ENCODE data around the gene PCLO.
"Not testable (repeated sequence)": the region's sequence is repeated elsewhere in the genome, so short reads cannot be mapped to it uniquely, and the experiment has no call there.

The PCLO gene

GRCh38 chr7:83038787-83039186, 123.9 kb downstream of the PCLO start:
- DNase-seq = no peak

DNA sequence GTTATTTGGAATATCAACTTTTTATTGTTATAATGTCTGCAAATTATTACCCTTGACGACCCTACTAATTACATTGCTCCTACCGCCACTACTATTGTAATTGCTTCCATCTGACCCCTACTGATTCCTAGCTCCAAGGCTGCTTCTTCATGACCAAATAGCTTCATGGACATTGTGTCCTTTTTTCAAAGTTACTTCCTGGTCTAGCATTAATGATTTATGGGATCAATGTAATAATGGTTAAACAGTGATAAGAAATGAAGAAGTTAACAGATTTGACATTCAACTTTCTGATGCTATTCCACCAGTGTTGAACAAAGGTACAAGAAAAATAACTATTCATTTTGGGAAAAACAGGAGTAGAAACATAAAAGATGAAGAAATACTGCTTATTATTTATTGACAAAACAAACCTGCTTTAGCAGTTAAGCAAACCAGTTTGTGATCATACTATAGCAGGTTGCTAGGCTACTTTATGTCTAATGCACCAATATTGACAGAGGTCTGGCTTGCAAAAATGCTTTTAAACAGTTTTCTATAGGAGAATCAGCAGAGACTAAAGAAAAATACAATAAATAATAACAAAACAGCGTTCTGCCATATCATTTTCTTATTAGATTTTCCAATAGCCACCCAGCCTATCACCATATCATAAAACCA, 125.8 kb downstream of the PCLO start:
- no peak for DNase-seq

DNA sequence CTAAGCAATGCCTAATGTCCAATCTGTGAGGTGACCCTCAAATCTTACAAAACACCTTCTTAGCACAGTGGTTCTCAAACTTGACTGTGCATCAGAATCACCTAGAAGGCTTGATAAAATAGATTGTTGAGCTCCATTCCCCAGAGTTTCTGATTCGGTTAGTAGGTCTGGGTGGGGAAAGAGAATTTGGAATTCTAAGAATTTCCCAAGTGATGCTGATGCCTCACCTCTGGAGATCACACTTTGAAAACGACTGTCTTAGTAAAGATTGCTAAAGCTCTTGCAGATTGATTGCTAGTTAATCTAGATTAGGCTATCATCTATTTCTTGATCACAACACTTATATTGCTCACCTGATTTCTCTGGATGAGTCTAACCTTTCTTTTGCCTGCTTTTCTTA, 126.6 kb downstream of the PCLO start:
- DNase-seq = no peak

DNA sequence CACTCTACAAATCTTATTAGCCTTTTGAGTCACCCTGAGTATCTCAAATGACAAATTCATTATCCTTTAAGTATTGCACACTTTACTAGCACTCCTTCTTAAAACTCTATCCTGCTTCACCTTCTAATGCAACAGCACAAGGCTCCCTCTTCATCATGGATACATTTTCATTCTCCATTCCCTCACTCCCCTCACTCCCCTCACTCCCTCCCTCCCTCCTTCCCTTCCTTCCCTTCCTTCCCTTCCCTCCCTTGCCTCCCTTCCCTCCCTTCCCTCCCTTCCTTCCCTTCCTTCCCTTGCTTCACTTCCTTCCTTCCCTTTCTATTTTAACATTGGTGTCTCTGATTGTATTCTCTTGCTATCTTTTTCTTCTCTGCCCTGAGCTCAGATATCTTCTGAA, 130.5 kb downstream of the PCLO start:
- no peak for DNase-seq

DNA sequence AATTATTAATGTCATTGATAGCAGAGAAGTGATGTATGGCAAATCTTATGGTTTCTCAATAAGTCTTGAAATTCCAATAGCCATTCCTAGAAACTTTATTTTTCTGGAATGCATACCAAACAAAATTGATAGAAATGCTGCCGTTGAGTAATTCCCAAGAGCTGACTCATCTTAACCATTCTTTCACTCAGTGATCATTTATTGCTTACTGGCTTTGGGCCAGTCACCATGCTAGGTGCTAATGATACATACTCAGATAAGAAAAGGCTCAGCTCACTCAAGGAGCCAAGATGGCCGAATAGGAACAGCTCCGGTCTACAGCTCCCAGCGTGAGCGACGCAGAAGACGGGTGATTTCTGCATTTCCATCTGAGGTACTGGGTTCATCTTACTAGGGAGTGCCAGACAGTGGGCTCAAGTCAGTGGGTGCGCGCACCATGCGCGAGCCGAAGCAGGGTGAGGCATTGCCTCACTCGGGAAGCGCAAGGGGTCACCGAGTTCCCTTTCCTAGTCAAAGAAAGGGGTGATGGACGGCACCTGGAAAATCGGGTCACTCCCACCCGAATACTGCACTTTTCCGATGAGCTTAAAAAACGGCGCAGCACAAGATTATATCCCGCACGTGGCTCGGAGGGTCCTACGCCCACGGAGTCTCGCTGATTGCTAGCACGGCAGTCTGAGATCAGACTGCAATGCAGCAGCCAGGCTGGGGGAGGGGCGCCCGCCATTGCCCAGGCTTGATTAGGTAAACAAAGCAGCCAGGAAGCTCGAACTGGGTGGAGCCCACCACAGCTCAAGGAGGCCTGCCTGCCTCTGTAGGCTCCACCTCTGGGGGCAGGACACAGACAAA, 138.6 kb downstream of the PCLO start:
- DNase-seq = not testable (repeated sequence)

GRCh38 chr7:83021032-83021431, 141.7 kb downstream of the PCLO start:
- DNase-seq = no peak

GRCh38 chr7:83020161-83020560, 142.5 kb downstream of the PCLO start:
- DNase-seq = no peak

GRCh38 chr7:83015916-83016315, 146.8 kb downstream of the PCLO start:
- no peak for DNase-seq

DNA sequence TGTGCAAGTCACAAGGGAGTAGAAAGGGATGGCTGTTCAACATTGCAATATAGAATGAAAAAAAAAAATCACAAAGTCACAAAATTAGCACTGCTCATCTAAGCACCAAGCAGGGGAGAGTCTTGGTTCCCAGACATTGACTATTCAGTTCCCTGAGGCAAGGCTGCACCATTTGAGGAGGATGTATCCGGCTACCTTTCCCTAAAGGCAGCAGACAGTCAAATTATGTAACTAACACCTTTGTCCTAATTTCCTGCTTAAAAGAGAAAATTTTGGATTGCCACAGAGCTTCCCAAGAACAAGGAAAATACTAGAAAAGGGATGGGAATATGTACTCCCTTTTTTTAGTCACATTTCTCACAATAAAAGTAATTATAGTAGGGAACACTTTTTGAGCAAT, 148.1 kb downstream of the PCLO start:
- DNase-seq = no peak

DNA sequence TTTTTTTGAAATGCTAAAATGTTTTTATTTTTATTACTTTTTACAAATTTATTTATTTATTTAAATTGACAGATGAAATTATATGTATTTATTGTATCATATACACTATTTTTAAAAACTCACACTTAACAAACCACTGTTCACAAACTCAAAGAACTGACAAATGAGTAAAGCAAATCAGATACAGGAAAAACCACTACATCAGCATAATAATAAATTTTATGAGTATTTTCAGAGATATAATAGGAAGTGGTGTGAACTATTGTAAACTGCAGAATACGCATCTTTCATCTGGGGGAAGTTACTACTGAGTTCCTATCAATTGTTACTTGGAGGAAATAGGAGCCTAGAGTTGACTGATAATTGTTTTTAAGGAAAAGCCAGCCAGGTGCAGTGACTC, 150.7 kb downstream of the PCLO start:
- DNase-seq = no peak

- no peak for DNase-seq
Observed at GRCh38 chr7:83005410-83005809, 157.3 kb downstream of the PCLO start.

DNA sequence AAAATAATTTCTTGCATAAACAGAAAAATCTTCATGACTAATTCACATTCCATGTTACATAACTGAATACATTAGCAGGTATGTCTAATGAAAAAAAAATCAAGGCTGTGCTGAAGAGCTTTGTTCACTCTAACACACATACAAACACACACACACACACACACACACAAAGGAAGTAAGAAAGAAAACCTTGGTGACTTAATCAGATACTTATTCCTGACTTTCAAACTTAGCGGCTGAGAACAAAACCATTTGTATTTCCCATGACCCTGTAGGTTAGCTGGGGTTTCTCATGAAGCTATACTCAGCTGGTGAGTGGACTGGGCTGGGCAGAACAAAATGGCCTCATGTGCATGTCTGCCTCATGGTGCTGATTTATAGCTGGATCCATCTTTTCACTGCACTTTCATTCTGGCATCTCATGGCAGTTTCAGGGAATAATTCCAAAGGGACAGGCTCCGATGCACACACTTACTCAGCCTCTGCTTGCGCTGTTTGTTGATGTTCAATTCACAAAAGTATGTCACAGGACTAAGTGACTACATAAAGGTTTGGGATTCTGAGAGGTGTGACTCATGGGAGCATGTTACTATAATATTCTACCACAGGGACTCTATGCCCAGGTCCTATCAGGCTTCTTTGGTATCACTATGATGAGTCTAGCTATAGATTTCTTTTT, 161.2 kb downstream of the PCLO start:
- no peak for DNase-seq

- no peak for DNase-seq
Observed at GRCh38 chr7:82998436-82998835, 164.2 kb downstream of the PCLO start.

GRCh38 chr7:82985144-82985802, 177.4 kb downstream of the PCLO start:
- no peak for DNase-seq

DNA sequence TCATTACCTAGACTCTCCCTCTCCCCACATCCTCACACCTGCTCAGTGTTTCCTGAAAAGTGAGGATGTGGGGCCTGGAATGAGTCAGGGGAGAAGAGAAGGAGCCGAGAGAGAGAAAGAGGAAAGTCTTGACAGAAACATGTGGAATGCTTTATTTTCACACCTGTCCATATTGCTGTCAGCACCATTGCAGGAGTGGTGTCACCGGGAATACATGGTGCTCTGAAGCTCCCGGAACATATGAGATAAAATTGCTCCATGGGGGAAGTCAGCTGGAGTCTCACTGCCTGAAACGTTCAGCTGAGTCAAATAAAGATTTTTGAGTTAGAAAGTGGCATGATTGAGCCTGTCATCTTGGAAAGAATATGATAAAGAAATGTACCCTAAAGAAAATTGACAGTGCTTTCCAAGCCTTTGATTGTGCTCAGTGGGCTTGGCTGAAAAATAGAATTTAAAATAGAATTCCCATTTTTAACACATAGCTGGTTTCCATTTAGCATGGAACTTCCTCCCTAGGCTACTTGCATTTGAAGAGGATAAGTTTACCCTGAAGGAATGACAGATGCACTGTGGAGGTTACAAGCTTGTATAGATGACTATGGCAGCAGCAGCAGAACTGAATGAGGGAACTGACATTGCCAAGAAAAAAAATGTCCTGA, 182.4 kb downstream of the PCLO start:
- no peak for DNase-seq

DNA sequence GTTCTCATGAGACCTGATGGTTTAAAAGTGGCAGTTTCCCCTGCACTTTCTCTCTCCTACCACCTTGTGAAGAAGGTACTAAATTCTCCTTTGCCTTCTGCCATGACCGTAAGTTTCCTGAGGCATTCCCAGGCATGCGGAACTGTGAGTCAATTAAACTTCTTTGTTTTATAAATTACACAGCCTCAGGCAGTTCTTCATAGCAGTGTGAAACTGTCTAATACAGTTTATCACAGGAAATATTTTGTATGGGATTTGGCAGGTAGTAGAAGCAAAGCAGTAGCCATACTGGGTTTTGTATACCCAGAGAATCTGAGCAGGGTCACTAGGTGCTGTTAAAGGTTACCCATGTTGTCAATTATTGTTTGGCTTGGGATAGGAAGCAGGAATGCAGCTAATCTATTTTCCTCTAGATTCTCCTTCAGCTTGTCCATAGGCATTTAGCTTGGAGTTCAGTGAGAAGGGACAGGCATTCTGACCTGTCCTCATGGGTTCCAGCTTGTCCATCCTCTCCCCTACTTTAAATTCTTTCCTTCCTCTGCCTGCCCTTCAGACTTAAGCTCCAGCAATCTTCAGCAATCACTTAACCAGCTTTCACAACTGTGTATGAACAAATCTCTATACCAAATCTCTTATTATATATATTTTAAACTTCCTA, 186.7 kb downstream of the PCLO start:
- DNase-seq = no peak

- no peak for DNase-seq
Observed at GRCh38 chr7:82972135-82972534, 190.5 kb downstream of the PCLO start.

DNA sequence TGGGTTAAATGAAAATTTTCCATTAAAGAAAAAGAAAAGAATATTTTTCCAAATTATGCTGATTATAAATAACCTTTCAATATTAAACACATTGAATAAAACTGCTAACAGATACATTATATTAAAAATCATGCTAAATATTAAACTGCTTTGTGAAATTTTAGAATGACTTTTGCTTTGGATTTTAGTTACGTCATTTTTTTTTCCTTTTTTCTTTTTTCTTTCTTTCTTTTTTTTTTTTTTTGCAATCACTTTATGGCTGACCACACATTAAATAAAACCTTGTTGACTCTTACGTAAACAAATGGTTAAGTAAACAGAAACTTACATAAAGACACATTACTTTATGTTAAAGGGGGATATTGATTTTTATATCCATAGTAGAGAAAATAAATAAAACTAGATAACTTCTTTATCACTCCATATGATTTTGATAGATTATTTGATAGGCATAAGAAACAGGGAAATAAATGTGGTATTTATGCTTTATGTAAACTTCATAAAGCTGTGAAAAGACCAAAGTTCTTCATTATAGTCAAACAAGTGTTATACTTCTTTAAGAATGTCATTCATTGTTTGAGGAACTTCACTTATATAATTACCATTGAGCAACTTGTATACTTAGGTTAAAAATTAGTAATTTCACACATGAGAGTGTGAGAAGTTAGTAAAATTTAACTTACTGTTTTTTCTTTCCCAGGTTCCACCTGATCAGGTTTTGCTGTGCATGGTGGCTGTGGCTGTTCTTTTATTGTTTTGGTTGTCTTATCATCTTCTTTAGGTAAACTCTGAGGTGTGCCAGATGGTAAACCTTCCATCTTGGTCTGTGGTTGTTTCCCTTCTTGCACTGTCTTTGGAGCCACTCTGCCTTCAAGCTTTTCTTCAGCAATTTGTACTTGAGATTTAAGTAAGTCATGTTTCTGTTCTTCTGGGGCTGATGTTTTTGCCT, 197.3 kb downstream of the PCLO start:
- no peak for DNase-seq

DNA sequence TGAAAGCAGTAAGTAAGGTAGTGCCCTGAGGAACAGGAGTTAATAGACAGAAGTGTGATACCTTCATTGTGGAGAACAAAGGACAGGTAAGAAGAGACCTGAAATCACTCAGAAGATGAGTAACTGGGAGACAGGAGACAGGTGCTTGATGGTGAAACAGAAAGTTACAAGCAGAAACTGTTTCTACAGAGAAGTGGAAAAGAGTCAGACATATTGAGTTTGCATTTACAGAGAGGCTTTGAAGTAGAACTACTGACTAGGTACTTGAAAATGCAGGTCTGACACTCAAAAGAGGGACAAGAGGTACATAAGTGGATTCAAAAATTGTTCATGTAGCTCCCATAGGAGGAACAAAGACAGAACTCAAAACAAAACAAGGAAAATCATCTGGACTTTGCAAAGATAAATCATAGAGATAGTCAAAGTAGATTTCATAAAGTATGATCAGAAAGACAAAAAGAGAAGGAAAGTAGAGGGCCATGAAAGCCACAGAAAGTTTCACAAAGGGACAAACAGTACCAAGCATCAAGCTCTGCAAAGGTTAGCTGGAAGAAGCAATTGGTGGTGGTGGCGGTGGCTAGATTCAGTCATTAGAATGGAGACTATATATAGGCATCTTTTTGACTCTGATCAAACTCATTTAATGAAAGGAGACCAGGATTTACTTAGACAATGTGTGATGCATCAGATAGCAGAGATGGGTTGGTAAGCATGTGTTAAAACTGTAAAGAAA, 198.4 kb downstream of the PCLO start:
- DNase-seq = no peak

GRCh38 chr7:82961240-82961639, 201.4 kb downstream of the PCLO start:
- DNase-seq = no peak
